HEK293 (cell line): Measurements from ENCODE around the gene TMEM121B.

ENCODE experiments used
- CTCF ChIA-PET: fragments of 350-600 bp; formaldehyde crosslinking; extraction: SDS; loops from one replicate; lab custom pipeline; 2021; ENCODE audit warnings: antibody characterized with exemption; lab: Yijun Ruan, JAX
- POLR2A ChIA-PET: fragments of 300-600 bp; formaldehyde crosslinking; extraction: SDS; loops from one replicate; lab custom pipeline; 2020; ENCODE audit warnings: antibody characterized with exemption, inconsistent platforms; lab: Yijun Ruan, JAX
- H3K27ac ChIP-seq: fragments of 200-500 bp; sonication (Bioruptor generic); 2 replicates; pipeline ENCODE4 v1.5.1; 2014; ENCODE audit warnings: low read depth, low read length, control low read depth, inconsistent platforms; ENCODE audit errors: extremely low read depth
- H3K36me3 ChIP-seq, 2 experiments: fragments of 200-500 bp in 1 of 2; sonication (Bioruptor generic) in 1 of 2; 1 replicate in 1 of 2; 2 replicates in 1 of 2; pipeline ENCODE4 v1.5.1; 2014 to 2017; ENCODE audit warnings: inconsistent platforms in 2 of 2, low read length in 2 of 2; ENCODE audit not compliant: control insufficient read depth in 2 of 2, insufficient read depth in 1 of 2
- H3K4me1 ChIP-seq: fragments of 200-500 bp; sonication (Bioruptor generic); 2 replicates; pipeline ENCODE4 v1.5.1; 2014; ENCODE audit warnings: mild to moderate bottlenecking, low read length, inconsistent platforms; ENCODE audit not compliant: control insufficient read depth, insufficient read depth
- H3K4me3 ChIP-seq: 2 replicates; pipeline ENCODE4 v1.5.1; 2011; ENCODE audit warnings: low read depth, mild to moderate bottlenecking, control low read depth, low read length, moderate library complexity
- H3K9me3 ChIP-seq: fragments of 200-500 bp; sonication (Bioruptor generic); 2 replicates; pipeline ENCODE4 v1.5.1; 2014; ENCODE audit warnings: low read depth, low read length, inconsistent platforms; ENCODE audit not compliant: control insufficient read depth, insufficient read depth
- ATF2 ChIP-seq: fragments of 450-650 bp; formaldehyde crosslinking; IDR thresholded peaks from 2 replicates; pipeline ENCODE4 v1.5.1; 2016; ENCODE audit warnings: missing biosample characterization, missing genetic modification characterization, low read depth
- BCL6B ChIP-seq: fragments of 450-650 bp; formaldehyde crosslinking; IDR thresholded peaks from 2 replicates; pipeline ENCODE4 v1.5.1; 2017; ENCODE audit warnings: missing biosample characterization, missing genetic modification characterization
- IKZF3 ChIP-seq: fragments of 450-650 bp; IDR thresholded peaks from 2 replicates; pipeline ENCODE4 v1.5.0; 2018; ENCODE audit warnings: missing biosample characterization, mild to moderate bottlenecking, missing genetic modification characterization, moderate library complexity
- KLF8 ChIP-seq: fragments of 450-650 bp; formaldehyde crosslinking; IDR thresholded peaks from 2 replicates; pipeline ENCODE4 v1.5.1; 2016; ENCODE audit warnings: missing biosample characterization, missing genetic modification characterization
- KLF9 ChIP-seq: fragments of 450-650 bp; formaldehyde crosslinking; IDR thresholded peaks from 2 replicates; pipeline ENCODE4 v1.5.1; 2016; ENCODE audit warnings: missing biosample characterization, missing genetic modification characterization, low read depth
- MYNN ChIP-seq: fragments of 450-650 bp; formaldehyde crosslinking; IDR thresholded peaks from 2 replicates; pipeline ENCODE4 v1.5.1; 2016; ENCODE audit warnings: missing biosample characterization, missing genetic modification characterization, borderline replicate concordance
- YY1 ChIP-seq: fragments of 450-650 bp; formaldehyde crosslinking; IDR thresholded peaks from 2 replicates; pipeline ENCODE4 v1.5.1; 2018; ENCODE audit warnings: missing biosample characterization, missing genetic modification characterization
- ZBTB21 ChIP-seq: fragments of 450-650 bp; formaldehyde crosslinking; IDR thresholded peaks from 2 replicates; pipeline ENCODE4 v1.5.1; 2017; ENCODE audit warnings: missing biosample characterization, missing genetic modification characterization
- ZNF114 ChIP-seq: fragments of 450-650 bp; formaldehyde crosslinking; IDR thresholded peaks from 2 replicates; pipeline ENCODE4 v1.5.0; 2017; ENCODE audit warnings: missing biosample characterization, missing genetic modification characterization
- ZNF214 ChIP-seq: fragments of 450-650 bp; formaldehyde crosslinking; IDR thresholded peaks from 2 replicates; pipeline ENCODE4 v1.5.1; 2017; ENCODE audit warnings: missing biosample characterization, mild to moderate bottlenecking, missing genetic modification characterization, borderline replicate concordance
- ZNF239 ChIP-seq: fragments of 450-650 bp; formaldehyde crosslinking; IDR thresholded peaks from 2 replicates; pipeline ENCODE4 v1.5.1; 2016; ENCODE audit warnings: missing biosample characterization, missing genetic modification characterization
- ZNF274 ChIP-seq, 2 experiments: fragments of 200-500 bp in 1 of 2; fragments of 450-650 bp in 1 of 2; sonication (Bioruptor generic) in 1 of 2; formaldehyde crosslinking in 1 of 2; IDR thresholded peaks; 2 replicates each; pipeline versions ENCODE4 v1.5.1 to v1.6.1; 2014 to 2016; ENCODE audit warnings: borderline replicate concordance in 1 of 2, inconsistent platforms in 1 of 2, low read length in 1 of 2, missing biosample characterization in 1 of 2, missing genetic modification characterization in 1 of 2
- ZNF292 ChIP-seq: fragments of 450-650 bp; formaldehyde crosslinking; IDR thresholded peaks from 2 replicates; pipeline ENCODE4 v1.5.1; 2016; ENCODE audit warnings: low read depth, missing biosample characterization, missing genetic modification characterization, borderline replicate concordance
- ZNF341 ChIP-seq: fragments of 450-650 bp; formaldehyde crosslinking; IDR thresholded peaks from 2 replicates; pipeline ENCODE4; 2016; ENCODE audit warnings: low read depth, missing biosample characterization, missing genetic modification characterization
- ZNF48 ChIP-seq: fragments of 450-650 bp; formaldehyde crosslinking; IDR thresholded peaks from 2 replicates; pipeline ENCODE4 v1.5.1; 2016; ENCODE audit warnings: missing biosample characterization, missing genetic modification characterization
- ZNF792 ChIP-seq: fragments of 450-650 bp; formaldehyde crosslinking; IDR thresholded peaks from 2 replicates; pipeline ENCODE4 v1.5.1; 2016; ENCODE audit warnings: missing biosample characterization, missing genetic modification characterization
- TF ChIP-seq, protein P1 (sequence below): fragments of 450-650 bp; formaldehyde crosslinking; IDR thresholded peaks from 2 replicates; pipeline ENCODE4 v1.5.1; 2016; ENCODE audit warnings: missing biosample characterization, missing genetic modification characterization
- TF ChIP-seq, protein P2 (sequence below): sonication (generic); formaldehyde crosslinking; IDR thresholded peaks from 2 replicates; pipeline ENCODE4 v1.8.1; 2022; ENCODE audit warnings: mild to moderate bottlenecking, moderate library complexity, missing genetic modification reagents
- TF ChIP-seq, protein P3 (sequence below): fragments of 450-650 bp; formaldehyde crosslinking; IDR thresholded peaks from 2 replicates; pipeline ENCODE4 v1.5.1; 2017; ENCODE audit warnings: missing biosample characterization, missing genetic modification characterization
- TF ChIP-seq, protein P4 (sequence below): fragments of 450-650 bp; formaldehyde crosslinking; IDR thresholded peaks from 2 replicates; pipeline ENCODE4 v1.5.1; 2016; ENCODE audit warnings: missing biosample characterization, missing genetic modification characterization
- TF ChIP-seq, protein P5 (sequence below): fragments of 450-650 bp; formaldehyde crosslinking; IDR thresholded peaks from 2 replicates; pipeline ENCODE4 v1.5.1; 2017; ENCODE audit warnings: missing biosample characterization, missing genetic modification characterization

Gene TMEM121B

GRCh38 chr22:17105143-17106129, 15.7 kb downstream of the TMEM121B start:
- no peak overlapping the region for H3K4me3 ChIP-seq
- TF ChIP-seq ZNF214 (tag by site-specific recombination) (no peak), IKZF3 (tag by site-specific recombination) (no peak), ZNF292 (tag by site-specific recombination) (no peak), YY1 (tag by site-specific recombination) (no peak), BCL6B (tag by site-specific recombination) (no peak), ZNF114 (tag by site-specific recombination) (no peak), ZNF792 (tag by site-specific recombination) (no peak), ATF2 (no peak), KLF9 (no peak)
- TF ChIP-seq, protein P1, sequence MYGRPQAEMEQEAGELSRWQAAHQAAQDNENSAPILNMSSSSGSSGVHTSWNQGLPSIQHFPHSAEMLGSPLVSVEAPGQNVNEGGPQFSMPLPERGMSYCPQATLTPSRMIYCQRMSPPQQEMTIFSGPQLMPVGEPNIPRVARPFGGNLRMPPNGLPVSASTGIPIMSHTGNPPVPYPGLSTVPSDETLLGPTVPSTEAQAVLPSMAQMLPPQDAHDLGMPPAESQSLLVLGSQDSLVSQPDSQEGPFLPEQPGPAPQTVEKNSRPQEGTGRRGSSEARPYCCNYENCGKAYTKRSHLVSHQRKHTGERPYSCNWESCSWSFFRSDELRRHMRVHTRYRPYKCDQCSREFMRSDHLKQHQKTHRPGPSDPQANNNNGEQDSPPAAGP (tag by site-specific recombination), result no peak
- TF ChIP-seq, all 188 proteins: peak for 0
- Histone ChIP-seq H3K4me1 (no peaks in the 10 kb centered on the region), H3K9me3 (no peaks in the 10 kb centered on the region), H3K36me3 (peaks cover 5 to 91% of the 10 kb centered on the region in 2 experiments), H3K27ac (no peak overlapping the region)
- ChIA-PET CTCF (interaction anchor here (0.6 kb wide), 1 partner anchor 262 kb away, joined by 5 read pairs; no protein-coding TSS in a partner anchor), POLR2A (no interaction called here)

GRCh38 chr22:17104336-17104935, 16.7 kb downstream of the TMEM121B start:
- H3K4me1 ChIP-seq, result no peaks in the 10 kb centered on the region
- H3K36me3 ChIP-seq, result peaks cover 5 to 94% of the 10 kb centered on the region in 2 experiments
- H3K9me3 ChIP-seq, result no peaks in the 10 kb centered on the region
- no peak overlapping the region for H3K27ac ChIP-seq
- no peak overlapping the region for H3K4me3 ChIP-seq
- POLR2A ChIA-PET, result no interaction called here
- CTCF ChIA-PET, result no interaction called here
- TF ChIP-seq ZNF792 (tag by site-specific recombination) (no peak), ZNF274 (IDR thresholded peaks at IDR 0.05; ENCODE audit: low read length) (no peak), ZNF274 (tag by site-specific recombination; IDR thresholded peaks at IDR 0.05; ENCODE audit: borderline replicate concordance) (no peak), MYNN (tag by site-specific recombination) (no peak), ZNF239 (no peak), ZNF48 (no peak), KLF8 (tag by site-specific recombination) (no peak), ZNF341 (tag by site-specific recombination) (no peak), ZBTB21 (no peak)
- TF ChIP-seq, protein P2, sequence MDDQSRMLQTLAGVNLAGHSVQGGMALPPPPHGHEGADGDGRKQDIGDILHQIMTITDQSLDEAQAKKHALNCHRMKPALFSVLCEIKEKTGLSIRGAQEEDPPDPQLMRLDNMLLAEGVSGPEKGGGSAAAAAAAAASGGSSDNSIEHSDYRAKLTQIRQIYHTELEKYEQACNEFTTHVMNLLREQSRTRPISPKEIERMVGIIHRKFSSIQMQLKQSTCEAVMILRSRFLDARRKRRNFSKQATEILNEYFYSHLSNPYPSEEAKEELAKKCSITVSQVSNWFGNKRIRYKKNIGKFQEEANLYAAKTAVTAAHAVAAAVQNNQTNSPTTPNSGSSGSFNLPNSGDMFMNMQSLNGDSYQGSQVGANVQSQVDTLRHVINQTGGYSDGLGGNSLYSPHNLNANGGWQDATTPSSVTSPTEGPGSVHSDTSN, result no peak
- TF ChIP-seq, protein P3, sequence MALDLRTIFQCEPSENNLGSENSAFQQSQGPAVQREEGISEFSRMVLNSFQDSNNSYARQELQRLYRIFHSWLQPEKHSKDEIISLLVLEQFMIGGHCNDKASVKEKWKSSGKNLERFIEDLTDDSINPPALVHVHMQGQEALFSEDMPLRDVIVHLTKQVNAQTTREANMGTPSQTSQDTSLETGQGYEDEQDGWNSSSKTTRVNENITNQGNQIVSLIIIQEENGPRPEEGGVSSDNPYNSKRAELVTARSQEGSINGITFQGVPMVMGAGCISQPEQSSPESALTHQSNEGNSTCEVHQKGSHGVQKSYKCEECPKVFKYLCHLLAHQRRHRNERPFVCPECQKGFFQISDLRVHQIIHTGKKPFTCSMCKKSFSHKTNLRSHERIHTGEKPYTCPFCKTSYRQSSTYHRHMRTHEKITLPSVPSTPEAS (tag by site-specific recombination), result no peak
- TF ChIP-seq, protein P4, sequence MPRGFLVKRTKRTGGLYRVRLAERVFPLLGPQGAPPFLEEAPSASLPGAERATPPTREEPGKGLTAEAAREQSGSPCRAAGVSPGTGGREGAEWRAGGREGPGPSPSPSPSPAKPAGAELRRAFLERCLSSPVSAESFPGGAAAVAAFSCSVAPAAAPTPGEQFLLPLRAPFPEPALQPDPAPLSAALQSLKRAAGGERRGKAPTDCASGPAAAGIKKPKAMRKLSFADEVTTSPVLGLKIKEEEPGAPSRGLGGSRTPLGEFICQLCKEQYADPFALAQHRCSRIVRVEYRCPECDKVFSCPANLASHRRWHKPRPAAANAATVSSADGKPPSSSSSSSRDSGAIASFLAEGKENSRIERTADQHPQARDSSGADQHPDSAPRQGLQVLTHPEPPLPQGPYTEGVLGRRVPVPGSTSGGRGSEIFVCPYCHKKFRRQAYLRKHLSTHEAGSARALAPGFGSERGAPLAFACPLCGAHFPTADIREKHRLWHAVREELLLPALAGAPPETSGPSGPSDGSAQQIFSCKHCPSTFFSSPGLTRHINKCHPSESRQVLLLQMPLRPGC, result no peak
- TF ChIP-seq, protein P5, sequence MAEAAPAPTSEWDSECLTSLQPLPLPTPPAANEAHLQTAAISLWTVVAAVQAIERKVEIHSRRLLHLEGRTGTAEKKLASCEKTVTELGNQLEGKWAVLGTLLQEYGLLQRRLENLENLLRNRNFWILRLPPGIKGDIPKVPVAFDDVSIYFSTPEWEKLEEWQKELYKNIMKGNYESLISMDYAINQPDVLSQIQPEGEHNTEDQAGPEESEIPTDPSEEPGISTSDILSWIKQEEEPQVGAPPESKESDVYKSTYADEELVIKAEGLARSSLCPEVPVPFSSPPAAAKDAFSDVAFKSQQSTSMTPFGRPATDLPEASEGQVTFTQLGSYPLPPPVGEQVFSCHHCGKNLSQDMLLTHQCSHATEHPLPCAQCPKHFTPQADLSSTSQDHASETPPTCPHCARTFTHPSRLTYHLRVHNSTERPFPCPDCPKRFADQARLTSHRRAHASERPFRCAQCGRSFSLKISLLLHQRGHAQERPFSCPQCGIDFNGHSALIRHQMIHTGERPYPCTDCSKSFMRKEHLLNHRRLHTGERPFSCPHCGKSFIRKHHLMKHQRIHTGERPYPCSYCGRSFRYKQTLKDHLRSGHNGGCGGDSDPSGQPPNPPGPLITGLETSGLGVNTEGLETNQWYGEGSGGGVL (tag by site-specific recombination), result no peak
